Measurements from ENCODE around the gene SLC2A11. TPM values are rescaled to one million over a fixed set of nuclear protein-coding genes. Genes with fewer than 3 reads are reported as not detected.

SLC2A11 gene
- total RNA-seq, 6 experiments from 2014 or later, result 8.9 to 13.2 (median 10.5) TPM

GRCh38 chr22:23895599-23896144 lies 38.0 kb downstream of the SLC2A11 start:
- H3K36me3 Mint-ChIP-seq (ENCODE audit: low read depth), result peaks cover 27% of the 10 kb centered on the region
- peak overlapping the region; percentile 93 for H3K27ac Mint-ChIP-seq
- TF ChIP-seq, protein P1, sequence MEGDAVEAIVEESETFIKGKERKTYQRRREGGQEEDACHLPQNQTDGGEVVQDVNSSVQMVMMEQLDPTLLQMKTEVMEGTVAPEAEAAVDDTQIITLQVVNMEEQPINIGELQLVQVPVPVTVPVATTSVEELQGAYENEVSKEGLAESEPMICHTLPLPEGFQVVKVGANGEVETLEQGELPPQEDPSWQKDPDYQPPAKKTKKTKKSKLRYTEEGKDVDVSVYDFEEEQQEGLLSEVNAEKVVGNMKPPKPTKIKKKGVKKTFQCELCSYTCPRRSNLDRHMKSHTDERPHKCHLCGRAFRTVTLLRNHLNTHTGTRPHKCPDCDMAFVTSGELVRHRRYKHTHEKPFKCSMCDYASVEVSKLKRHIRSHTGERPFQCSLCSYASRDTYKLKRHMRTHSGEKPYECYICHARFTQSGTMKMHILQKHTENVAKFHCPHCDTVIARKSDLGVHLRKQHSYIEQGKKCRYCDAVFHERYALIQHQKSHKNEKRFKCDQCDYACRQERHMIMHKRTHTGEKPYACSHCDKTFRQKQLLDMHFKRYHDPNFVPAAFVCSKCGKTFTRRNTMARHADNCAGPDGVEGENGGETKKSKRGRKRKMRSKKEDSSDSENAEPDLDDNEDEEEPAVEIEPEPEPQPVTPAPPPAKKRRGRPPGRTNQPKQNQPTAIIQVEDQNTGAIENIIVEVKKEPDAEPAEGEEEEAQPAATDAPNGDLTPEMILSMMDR (IDR thresholded peaks at IDR 0.05), result no peak; the same call in 1 of the 2 replicates
- peaks cover 3% of the 10 kb centered on the region; the same call in 1 of the 2 replicates for H3K9me3 Mint-ChIP-seq
- H3K27me3 Mint-ChIP-seq (ENCODE audit: insufficient read depth), result peaks cover 4% of the 10 kb centered on the region
- peaks cover 16% of the 10 kb centered on the region for H3K4me1 Mint-ChIP-seq (ENCODE audit: low read depth)
- H3K4me3 Mint-ChIP-seq, result peak overlapping the region; percentile 92
- no peak for DNase-seq

DNA sequence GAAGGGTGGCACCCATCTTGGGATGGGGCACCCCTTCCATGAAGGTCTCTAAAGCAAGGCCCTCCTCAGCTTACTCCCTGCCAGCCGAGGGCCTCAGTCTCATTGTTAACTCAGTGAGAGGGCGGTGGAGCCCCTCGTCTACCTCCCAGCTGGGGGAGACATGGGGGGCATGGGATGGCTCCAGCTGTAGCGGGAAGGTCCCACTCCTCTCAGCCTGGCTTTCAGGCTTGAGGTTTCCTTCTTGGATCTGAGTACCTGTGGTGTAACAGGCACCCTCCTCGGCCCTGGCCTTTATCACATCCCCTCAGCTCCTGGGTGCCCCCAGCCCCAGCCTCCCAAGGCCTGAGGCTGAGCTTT lies 38.5 kb downstream of the SLC2A11 start:
- no peak for DNase-seq
- peaks cover 16% of the 10 kb centered on the region for H3K4me1 Mint-ChIP-seq (ENCODE audit: low read depth)
- TF ChIP-seq, protein P1 (IDR thresholded peaks at IDR 0.05), result no peak
- peak overlapping the region; percentile 92 for H3K4me3 Mint-ChIP-seq
- H3K36me3 Mint-ChIP-seq (ENCODE audit: low read depth), result peaks cover 27% of the 10 kb centered on the region
- peaks cover 4% of the 10 kb centered on the region for H3K27me3 Mint-ChIP-seq (ENCODE audit: insufficient read depth)
- no peak overlapping the region for H3K27ac Mint-ChIP-seq
- peaks cover 4% of the 10 kb centered on the region; the same call in 1 of the 2 replicates for H3K9me3 Mint-ChIP-seq

DNA sequence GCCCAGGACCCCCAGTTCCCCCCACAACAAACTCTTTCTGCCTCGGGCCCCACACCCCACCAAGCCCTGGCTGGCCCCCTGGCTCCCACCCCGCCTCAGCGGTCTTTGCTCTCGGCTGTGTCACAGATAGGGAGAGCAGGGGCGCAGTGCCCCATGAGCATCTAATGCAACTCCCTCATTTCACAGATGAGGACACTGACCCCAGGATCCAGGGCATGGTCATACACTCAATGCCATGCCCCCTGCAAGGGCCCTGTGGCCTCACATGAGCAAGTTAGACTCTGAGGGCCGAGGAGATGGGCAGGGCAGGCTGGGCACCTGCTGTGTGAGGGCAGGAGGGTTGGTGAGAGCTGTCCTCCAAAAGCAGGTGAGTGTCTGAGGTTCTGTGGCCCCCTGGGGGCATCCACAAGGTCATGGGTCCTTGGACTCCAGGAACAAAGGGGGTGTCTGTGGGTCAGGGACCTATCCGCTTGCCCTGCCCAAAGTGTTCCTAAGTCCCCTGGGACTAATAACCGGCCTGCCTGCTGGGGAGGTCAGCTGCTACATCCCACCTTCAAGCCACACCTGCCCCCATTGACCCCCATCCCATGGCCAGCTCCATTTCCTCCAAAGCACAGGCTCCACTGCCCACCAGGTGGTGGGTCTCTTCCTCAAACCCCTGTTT lies 39.0 kb downstream of the SLC2A11 start:
- Mint-ChIP-seq H3K4me1 (ENCODE audit: low read depth) (peaks cover 16% of the 10 kb centered on the region), H3K9me3 (peaks cover 4% of the 10 kb centered on the region; the same call in 1 of the 2 replicates), H3K27ac (no peak overlapping the region), H3K27me3 (ENCODE audit: insufficient read depth) (peaks cover 3% of the 10 kb centered on the region), H3K36me3 (ENCODE audit: low read depth) (peaks cover 27% of the 10 kb centered on the region), H3K4me3 (no peak overlapping the region; the same call in 1 of the 2 replicates)
- no peak for DNase-seq
- TF ChIP-seq, protein P1 (IDR thresholded peaks at IDR 0.05), result no peak

DNA sequence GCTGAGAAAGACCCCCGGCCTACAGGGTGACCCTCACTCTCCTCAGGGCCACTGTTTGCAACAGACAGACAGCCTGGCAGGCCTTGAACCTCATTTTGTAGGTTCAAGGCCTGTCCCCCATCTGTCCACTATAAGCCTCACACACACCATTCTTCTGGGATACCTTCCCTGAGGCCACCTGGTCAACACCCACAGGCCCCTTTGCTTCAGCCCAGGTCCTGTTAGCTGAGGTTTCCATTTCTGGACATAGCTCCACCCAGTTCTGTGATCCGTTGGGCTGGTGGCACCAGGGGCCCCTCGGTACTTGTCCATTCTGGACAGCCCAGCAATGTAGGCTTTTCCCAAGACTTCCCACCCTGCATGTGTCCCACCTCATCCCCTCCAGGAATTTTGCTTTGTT lies 39.6 kb downstream of the SLC2A11 start:
- TF ChIP-seq, protein P1 (IDR thresholded peaks at IDR 0.05), result no peak
- H3K4me1 Mint-ChIP-seq (ENCODE audit: low read depth), result peaks cover 16% of the 10 kb centered on the region
- DNase-seq, result no peak
- no peak overlapping the region for H3K27ac Mint-ChIP-seq
- H3K36me3 Mint-ChIP-seq (ENCODE audit: low read depth), result peaks cover 27% of the 10 kb centered on the region
- H3K4me3 Mint-ChIP-seq, result peak overlapping the region; percentile 28; the same call in 1 of the 2 replicates
- H3K9me3 Mint-ChIP-seq, result peaks cover 4% of the 10 kb centered on the region; the same call in 1 of the 2 replicates
- peaks cover 2% of the 10 kb centered on the region for H3K27me3 Mint-ChIP-seq (ENCODE audit: insufficient read depth)

DNA sequence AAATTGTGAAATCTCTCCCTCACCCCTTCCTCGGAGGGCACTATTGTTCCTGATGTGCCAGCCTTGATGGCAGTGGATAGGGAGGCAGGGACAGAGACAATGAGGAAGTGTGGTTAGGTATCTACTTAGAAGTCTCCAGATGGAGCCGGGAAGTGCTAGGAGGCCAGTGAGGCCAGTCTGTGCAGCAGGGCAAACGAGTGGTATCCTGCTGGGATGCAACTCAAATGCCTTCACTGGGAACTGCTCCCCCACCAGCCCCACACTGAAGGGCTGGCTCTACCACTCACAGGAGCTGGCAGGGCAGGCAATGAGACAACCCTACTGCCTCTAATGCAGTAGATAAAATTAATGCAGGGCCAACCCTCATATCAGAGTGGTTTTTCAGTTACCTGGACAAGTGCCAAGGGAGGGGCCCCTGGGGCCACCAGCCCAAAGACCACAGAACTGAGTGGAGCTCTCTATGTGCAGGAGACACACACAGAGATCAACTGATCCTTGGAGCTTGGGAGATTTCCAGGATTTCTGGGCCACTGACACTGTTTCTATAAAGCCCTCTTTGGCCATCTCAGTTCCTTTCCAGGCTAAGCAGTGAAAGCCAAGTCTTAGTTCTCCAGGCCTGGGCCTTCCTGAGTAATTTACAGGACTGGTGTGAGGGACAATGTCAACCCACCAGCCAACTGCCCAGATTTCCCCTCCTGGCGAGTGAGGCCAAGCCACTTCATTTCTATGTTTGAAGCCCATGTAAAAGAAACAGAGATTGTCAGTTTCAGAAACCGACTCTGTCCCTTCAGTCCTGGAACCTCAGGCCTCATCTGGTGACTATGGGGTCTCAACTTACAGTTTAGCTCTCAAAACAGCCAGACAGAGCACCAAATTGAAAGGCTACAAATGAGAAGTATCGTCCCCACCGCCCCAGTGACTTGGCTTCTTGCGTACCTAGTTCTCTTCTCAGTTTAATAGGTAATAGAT lies 40.6 kb downstream of the SLC2A11 start:
- H3K27ac Mint-ChIP-seq, result no peak overlapping the region
- peaks cover 4% of the 10 kb centered on the region for H3K27me3 Mint-ChIP-seq (ENCODE audit: insufficient read depth)
- H3K4me1 Mint-ChIP-seq (ENCODE audit: low read depth), result peaks cover 16% of the 10 kb centered on the region
- peaks cover 4% of the 10 kb centered on the region; the same call in 1 of the 2 replicates for H3K9me3 Mint-ChIP-seq
- DNase-seq, result no peak
- no peak overlapping the region for H3K4me3 Mint-ChIP-seq
- H3K36me3 Mint-ChIP-seq (ENCODE audit: low read depth), result peaks cover 27% of the 10 kb centered on the region
- TF ChIP-seq, protein P1 (IDR thresholded peaks at IDR 0.05), result no peak
